ENCODE measurements around the gene GOLGA8B. TPM values are rescaled to one million over a fixed set of nuclear protein-coding genes. Genes with fewer than 3 reads are reported as not detected.
"Not testable (repeated sequence)": the region's sequence is repeated elsewhere in the genome, so short reads cannot be mapped to it uniquely, and the experiment has no call there.

The GOLGA8B gene
- total and polyA plus RNA-seq, 4 donors, result 44.8 to 108 (median 70.6) TPM

DNA sequence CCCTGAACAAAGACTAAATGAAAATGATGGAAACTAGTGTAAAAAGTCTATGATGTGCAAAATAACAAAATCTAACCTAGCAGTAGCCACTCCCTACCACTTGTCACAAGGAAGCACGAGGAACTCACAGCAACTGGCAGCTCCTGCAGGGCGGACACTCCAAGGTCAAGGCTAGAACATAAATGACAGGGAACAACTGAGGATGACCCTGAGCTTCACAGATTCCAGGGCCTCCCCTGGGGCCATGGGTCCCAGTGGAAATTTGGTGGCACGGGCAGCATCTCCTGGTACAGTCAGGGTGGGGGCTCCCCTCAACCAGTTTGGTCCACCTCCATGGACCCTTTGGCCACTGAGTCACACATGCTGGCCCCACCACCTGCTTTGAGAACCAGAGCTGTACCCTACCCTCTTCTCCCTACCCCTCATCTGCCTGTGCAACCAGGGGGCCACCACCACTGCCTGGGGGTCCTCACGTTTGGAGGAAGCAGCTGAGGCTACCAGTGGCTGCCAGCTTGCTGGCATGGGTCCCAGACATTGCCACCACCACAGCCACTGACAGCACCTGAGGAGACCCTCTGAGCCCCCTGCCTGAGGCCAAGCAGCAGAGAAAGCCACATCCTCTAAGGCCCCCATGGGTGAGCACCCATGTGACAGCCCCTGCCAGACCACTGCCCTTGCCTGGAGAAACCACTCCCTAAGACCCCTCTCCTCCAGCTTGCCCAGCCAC is 13.6 kb downstream of the GOLGA8B start:
- not testable (repeated sequence) for H3K27me3 ChIP-seq (ENCODE audit: control insufficient read depth, insufficient read depth, low read length); H3K27ac ChIP-seq (ENCODE audit: low read depth, low read length); H3K4me1 ChIP-seq (ENCODE audit: control insufficient read depth, insufficient read depth, low read length); H3K4me3 ChIP-seq (ENCODE audit: low read depth, low read length); H3K9me3 ChIP-seq (ENCODE audit: control insufficient read depth, insufficient read depth, low read length); DNase-seq (ENCODE audit: low read depth in 4 of 6, low spot score in 6 of 6); H3K36me3 ChIP-seq (ENCODE audit: control insufficient read depth, insufficient read depth, low read length)
- 55% methylated on average over 2 of the region's 4 CpGs for WGBS (ENCODE audit: insufficient coverage)

DNA sequence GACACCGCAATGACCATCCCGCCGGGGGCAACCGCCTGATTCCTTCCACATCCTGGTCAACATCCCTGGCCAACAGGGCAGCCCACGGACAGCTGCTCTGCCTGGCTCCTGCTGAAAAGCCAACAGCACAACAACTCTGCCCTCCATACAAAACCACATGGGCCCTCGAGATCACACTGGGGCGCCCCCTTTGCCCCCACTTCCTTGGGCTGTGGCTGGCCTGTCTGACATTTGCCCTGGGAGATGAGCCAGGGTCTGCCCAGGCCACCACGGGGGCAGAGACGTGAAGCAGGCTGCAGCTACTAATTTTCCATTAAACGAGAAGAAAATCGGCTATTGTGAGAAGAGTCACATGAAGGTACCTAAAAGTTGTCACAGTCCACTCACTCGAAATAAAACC is 16.3 kb downstream of the GOLGA8B start:
- H3K9me3 ChIP-seq (ENCODE audit: control insufficient read depth, insufficient read depth, low read length); DNase-seq (ENCODE audit: low read depth in 4 of 6, low spot score in 6 of 6); H3K27ac ChIP-seq (ENCODE audit: low read depth, low read length); H3K4me3 ChIP-seq (ENCODE audit: low read depth, low read length); H3K27me3 ChIP-seq (ENCODE audit: control insufficient read depth, insufficient read depth, low read length); H3K4me1 ChIP-seq (ENCODE audit: control insufficient read depth, insufficient read depth, low read length); H3K36me3 ChIP-seq (ENCODE audit: control insufficient read depth, insufficient read depth, low read length): not testable (repeated sequence)
- WGBS (ENCODE audit: insufficient coverage), result 100% methylated on average over 2 of the region's 12 CpGs

DNA sequence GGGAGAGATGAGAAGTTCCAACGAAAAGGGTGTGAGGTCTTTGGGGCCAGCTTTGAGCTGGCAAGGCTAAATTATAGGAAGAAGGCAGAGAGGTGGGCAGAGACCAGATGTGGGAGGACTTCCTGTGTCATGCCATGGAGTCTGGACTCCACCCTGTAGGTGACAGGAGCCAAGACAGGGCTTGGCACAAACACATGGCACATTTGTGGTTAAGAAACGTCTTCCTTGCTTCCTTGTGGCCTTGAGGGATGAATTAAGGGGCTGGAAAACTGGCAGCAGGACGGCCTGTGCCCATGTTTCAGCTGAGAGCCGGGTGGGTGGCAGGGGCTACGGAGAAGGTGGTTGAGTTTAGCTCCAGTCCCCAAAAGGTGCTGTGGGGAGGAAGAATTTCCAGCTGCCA is 18.7 kb downstream of the GOLGA8B start:
- not testable (repeated sequence) for H3K27me3 ChIP-seq (ENCODE audit: control insufficient read depth, insufficient read depth, low read length); H3K4me1 ChIP-seq (ENCODE audit: control insufficient read depth, insufficient read depth, low read length); DNase-seq (ENCODE audit: low read depth in 4 of 6, low spot score in 6 of 6); H3K36me3 ChIP-seq (ENCODE audit: control insufficient read depth, insufficient read depth, low read length); H3K27ac ChIP-seq (ENCODE audit: low read depth, low read length); H3K9me3 ChIP-seq (ENCODE audit: control insufficient read depth, insufficient read depth, low read length); H3K4me3 ChIP-seq (ENCODE audit: low read depth, low read length)
- WGBS (ENCODE audit: insufficient coverage), result no CpG with 5 or more reads among the region's 5 CpGs

DNA sequence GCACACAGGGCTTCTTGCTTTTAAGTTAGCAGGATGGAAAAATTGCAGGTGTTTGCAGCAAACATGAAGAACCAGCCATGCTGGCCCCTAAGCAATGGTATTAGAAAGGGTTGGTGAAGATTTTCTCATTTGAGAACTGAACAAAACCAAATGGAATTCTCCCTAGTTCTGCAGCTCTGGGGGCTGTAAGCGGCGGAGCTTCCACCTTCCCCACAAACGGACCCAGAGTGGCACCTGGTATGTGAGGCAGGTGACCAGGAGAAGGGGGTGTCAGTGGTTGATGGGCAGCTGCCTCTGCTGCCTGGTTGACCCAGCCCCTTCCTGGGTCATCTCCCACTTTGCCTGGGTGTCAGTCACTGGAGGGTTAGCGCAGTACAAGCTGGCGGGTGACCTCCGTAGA is 22.6 kb downstream of the GOLGA8B start:
- not testable (repeated sequence) for H3K36me3 ChIP-seq (ENCODE audit: control insufficient read depth, insufficient read depth, low read length); H3K27ac ChIP-seq (ENCODE audit: low read depth, low read length); H3K4me1 ChIP-seq (ENCODE audit: control insufficient read depth, insufficient read depth, low read length); DNase-seq (ENCODE audit: low read depth in 4 of 6, low spot score in 6 of 6); H3K9me3 ChIP-seq (ENCODE audit: control insufficient read depth, insufficient read depth, low read length); H3K27me3 ChIP-seq (ENCODE audit: control insufficient read depth, insufficient read depth, low read length); H3K4me3 ChIP-seq (ENCODE audit: low read depth, low read length)
- WGBS (ENCODE audit: insufficient coverage), result no CpG with 5 or more reads among the region's 6 CpGs

DNA sequence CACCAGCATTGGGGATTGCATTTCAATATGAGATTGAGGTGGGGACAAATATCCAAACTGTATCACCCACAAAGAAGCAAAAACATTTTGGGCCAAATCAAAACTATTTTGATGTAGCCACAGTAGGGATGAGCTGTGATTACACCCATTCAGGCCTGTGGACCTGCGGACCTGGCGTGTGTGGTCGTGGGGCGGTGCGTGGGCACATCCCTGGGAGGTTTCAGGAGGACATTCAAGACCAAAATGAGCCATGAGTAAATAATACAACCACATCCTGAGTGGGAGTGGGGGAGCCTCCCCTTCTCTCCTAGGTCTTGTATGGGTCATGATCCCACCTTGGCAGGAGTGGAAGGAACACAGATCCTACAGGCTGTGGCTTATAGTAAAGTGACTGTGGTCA is 23.7 kb downstream of the GOLGA8B start:
- H3K4me3 ChIP-seq (ENCODE audit: low read depth, low read length); H3K9me3 ChIP-seq (ENCODE audit: control insufficient read depth, insufficient read depth, low read length); H3K36me3 ChIP-seq (ENCODE audit: control insufficient read depth, insufficient read depth, low read length); DNase-seq (ENCODE audit: low read depth in 4 of 6, low spot score in 6 of 6); H3K27me3 ChIP-seq (ENCODE audit: control insufficient read depth, insufficient read depth, low read length); H3K4me1 ChIP-seq (ENCODE audit: control insufficient read depth, insufficient read depth, low read length); H3K27ac ChIP-seq (ENCODE audit: low read depth, low read length): not testable (repeated sequence)
- no CpG with 5 or more reads among the region's 5 CpGs for WGBS (ENCODE audit: insufficient coverage)

DNA sequence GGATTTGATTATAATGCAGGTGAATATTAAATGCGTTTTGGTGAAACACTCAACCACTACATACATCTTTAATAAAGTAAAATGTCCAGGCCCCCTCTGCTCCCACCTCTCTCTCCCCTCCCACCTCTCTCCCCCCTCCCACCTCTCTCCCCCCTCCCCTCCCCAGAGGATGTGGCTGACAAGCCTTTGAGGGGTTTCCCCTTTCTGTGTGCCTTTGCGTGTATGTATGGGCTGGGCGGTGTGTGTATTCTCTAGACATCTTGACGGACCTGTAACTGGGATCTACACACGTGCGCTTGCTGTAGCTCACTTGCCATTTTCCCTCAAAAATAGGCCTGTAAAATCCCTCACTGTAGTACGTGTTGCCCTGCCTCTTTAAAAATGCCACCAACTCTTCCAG is 28.3 kb downstream of the GOLGA8B start:
- H3K27ac ChIP-seq (ENCODE audit: low read depth, low read length); H3K9me3 ChIP-seq (ENCODE audit: control insufficient read depth, insufficient read depth, low read length); H3K4me1 ChIP-seq (ENCODE audit: control insufficient read depth, insufficient read depth, low read length); H3K4me3 ChIP-seq (ENCODE audit: low read depth, low read length); DNase-seq (ENCODE audit: low read depth in 4 of 6, low spot score in 6 of 6); H3K36me3 ChIP-seq (ENCODE audit: control insufficient read depth, insufficient read depth, low read length); H3K27me3 ChIP-seq (ENCODE audit: control insufficient read depth, insufficient read depth, low read length): not testable (repeated sequence)
- WGBS (ENCODE audit: insufficient coverage), result no CpG with 5 or more reads among the region's 7 CpGs

DNA sequence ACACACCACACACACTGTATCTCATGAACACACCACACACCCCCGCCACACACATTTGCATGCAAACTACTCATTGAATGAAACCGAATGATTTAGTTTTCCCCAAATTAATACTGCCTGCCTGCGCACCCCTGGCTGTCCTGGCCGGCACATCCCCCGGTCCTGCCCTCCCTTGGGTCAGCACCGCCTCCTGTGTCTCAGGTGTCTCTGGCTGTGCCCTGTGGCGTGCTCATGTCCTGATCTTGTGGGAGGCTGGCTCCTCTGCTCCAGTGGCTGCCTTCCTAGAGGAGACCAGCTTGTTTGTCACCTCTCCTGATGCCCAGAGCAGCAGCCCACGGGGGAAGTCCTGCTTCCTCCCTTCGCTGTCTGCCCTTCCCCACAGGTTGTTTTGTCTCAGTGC is 28.7 kb downstream of the GOLGA8B start:
- not testable (repeated sequence) for DNase-seq (ENCODE audit: low read depth in 4 of 6, low spot score in 6 of 6); H3K9me3 ChIP-seq (ENCODE audit: control insufficient read depth, insufficient read depth, low read length); H3K27me3 ChIP-seq (ENCODE audit: control insufficient read depth, insufficient read depth, low read length); H3K27ac ChIP-seq (ENCODE audit: low read depth, low read length); H3K36me3 ChIP-seq (ENCODE audit: control insufficient read depth, insufficient read depth, low read length); H3K4me1 ChIP-seq (ENCODE audit: control insufficient read depth, insufficient read depth, low read length); H3K4me3 ChIP-seq (ENCODE audit: low read depth, low read length)
- WGBS (ENCODE audit: insufficient coverage), result no CpG with 5 or more reads among the region's 9 CpGs

DNA sequence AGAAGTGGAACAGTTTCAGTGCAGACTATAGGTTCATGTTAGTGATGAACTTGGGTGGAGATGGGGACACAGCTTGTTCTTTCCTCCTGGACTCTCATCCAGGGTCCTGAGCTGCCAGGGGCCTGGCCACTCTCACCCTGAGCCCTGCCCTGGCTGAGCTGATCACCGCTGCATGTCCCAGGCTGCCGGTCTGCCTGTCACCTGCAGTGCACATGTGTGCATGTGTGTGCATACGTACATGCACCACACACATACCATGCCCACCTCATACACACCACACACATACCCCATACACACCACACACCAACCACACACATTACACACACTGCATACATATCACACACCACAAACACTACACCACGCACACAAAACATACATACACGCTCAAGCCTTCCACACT is 29.3 kb downstream of the GOLGA8B start:
- H3K27me3 ChIP-seq (ENCODE audit: control insufficient read depth, insufficient read depth, low read length); H3K4me1 ChIP-seq (ENCODE audit: control insufficient read depth, insufficient read depth, low read length); H3K36me3 ChIP-seq (ENCODE audit: control insufficient read depth, insufficient read depth, low read length); H3K27ac ChIP-seq (ENCODE audit: low read depth, low read length); H3K4me3 ChIP-seq (ENCODE audit: low read depth, low read length); DNase-seq (ENCODE audit: low read depth in 4 of 6, low spot score in 6 of 6); H3K9me3 ChIP-seq (ENCODE audit: control insufficient read depth, insufficient read depth, low read length): not testable (repeated sequence)
- WGBS (ENCODE audit: insufficient coverage), result no CpG with 5 or more reads among the region's 5 CpGs

DNA sequence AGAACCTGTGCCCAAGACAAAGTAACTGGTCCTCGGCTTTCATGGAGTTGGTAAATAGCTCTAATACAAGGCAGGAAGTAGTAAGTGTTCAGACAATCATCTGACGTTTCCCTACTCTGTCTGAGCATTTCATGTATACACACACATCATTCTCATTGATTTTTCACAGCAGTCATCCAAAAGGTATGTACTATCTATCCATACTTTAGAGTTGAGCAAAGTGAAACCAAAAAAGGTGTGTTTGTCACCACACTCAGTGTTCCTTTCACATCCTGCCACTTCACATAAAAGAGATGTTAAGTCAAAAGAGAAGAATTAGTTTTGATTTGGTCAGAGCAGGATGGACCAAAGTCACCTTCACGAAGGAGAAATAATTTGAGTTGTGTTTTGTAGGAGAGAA is 33.3 kb downstream of the GOLGA8B start:
- H3K4me3 ChIP-seq (ENCODE audit: low read depth, low read length); H3K9me3 ChIP-seq (ENCODE audit: control insufficient read depth, insufficient read depth, low read length); H3K36me3 ChIP-seq (ENCODE audit: control insufficient read depth, insufficient read depth, low read length); DNase-seq (ENCODE audit: low read depth in 4 of 6, low spot score in 6 of 6); H3K27me3 ChIP-seq (ENCODE audit: control insufficient read depth, insufficient read depth, low read length); H3K4me1 ChIP-seq (ENCODE audit: control insufficient read depth, insufficient read depth, low read length); H3K27ac ChIP-seq (ENCODE audit: low read depth, low read length): not testable (repeated sequence)
- no CpG with 5 or more reads among the region's 3 CpGs for WGBS (ENCODE audit: insufficient coverage)

DNA sequence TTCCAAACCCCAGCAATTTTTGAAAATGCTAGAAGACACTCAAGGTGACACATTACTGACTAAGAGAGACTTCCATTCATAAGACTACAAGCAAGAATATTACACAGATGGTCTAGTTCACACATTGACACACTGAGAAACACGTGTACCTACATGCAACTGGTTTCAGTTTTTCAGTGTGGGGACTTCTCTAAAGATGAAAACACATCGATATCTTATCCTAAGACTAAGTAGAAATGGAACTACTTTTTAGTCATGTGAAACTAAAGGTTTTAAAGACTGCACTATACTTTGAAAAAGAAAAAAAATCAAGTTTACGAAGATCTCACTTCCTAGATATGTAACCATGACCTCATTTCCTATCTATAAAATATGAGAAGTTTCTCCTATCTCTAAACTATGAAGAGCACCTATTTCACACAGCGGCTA is 34.1 kb downstream of the GOLGA8B start:
- DNase-seq (ENCODE audit: low read depth in 4 of 6, low spot score in 6 of 6); H3K27me3 ChIP-seq (ENCODE audit: control insufficient read depth, insufficient read depth, low read length); H3K27ac ChIP-seq (ENCODE audit: low read depth, low read length); H3K36me3 ChIP-seq (ENCODE audit: control insufficient read depth, insufficient read depth, low read length); H3K4me3 ChIP-seq (ENCODE audit: low read depth, low read length); H3K4me1 ChIP-seq (ENCODE audit: control insufficient read depth, insufficient read depth, low read length); H3K9me3 ChIP-seq (ENCODE audit: control insufficient read depth, insufficient read depth, low read length): not testable (repeated sequence)
- WGBS (ENCODE audit: insufficient coverage), result no CpG with 5 or more reads among the region's 4 CpGs
